Subcutaneous abdominal adipose tissue (tissue), 5 donors: ENCODE results near the gene LIN7C.
"Not testable (repeated sequence)": the region's sequence is repeated elsewhere in the genome, so short reads cannot be mapped to it uniquely, and the experiment has no call there.

Experiments
- H3K27ac ChIP-seq: one replicate; pipeline ENCODE4 v1.7.0; 2013; ENCODE audit warnings: low read depth, mild to moderate bottlenecking, inconsistent platforms, low read length, moderate library complexity
- H3K27me3 ChIP-seq, 5 donors: one replicate each; pipeline ENCODE4 v1.7.0; 2013; ENCODE audit warnings: low read length in 5 of 5, inconsistent platforms in 1 of 5; ENCODE audit not compliant: control insufficient read depth in 5 of 5, insufficient read depth in 4 of 5
- H3K36me3 ChIP-seq, 5 donors: one replicate each; pipeline ENCODE4 v1.7.0; 2013; ENCODE audit warnings: low read length in 5 of 5; ENCODE audit not compliant: control insufficient read depth in 5 of 5, insufficient read depth in 5 of 5
- H3K4me1 ChIP-seq, 5 donors: one replicate each; pipeline ENCODE4 v1.7.0; 2013; ENCODE audit warnings: low read length in 5 of 5, mild to moderate bottlenecking in 3 of 5, moderate library complexity in 1 of 5; ENCODE audit not compliant: control insufficient read depth in 5 of 5, insufficient read depth in 5 of 5
- H3K4me3 ChIP-seq, 5 donors: one replicate each; pipeline ENCODE4 v1.7.0; 2013; ENCODE audit warnings: low read length in 5 of 5, low read depth in 1 of 5
- H3K9ac ChIP-seq, 5 donors: one replicate each; pipeline ENCODE4 v1.7.0; 2013; ENCODE audit warnings: low read length in 5 of 5, mild to moderate bottlenecking in 4 of 5, moderate library complexity in 3 of 5
- H3K9me3 ChIP-seq, 5 donors: one replicate each; pipeline ENCODE4 v1.7.0; 2013; ENCODE audit warnings: low read length in 5 of 5; ENCODE audit not compliant: control insufficient read depth in 5 of 5
- donor health status: healthy.
- donor health status: healthy.
- donor health status: healthy.
- donor health status: healthy.
- donor health status: healthy.

LIN7C gene

DNA sequence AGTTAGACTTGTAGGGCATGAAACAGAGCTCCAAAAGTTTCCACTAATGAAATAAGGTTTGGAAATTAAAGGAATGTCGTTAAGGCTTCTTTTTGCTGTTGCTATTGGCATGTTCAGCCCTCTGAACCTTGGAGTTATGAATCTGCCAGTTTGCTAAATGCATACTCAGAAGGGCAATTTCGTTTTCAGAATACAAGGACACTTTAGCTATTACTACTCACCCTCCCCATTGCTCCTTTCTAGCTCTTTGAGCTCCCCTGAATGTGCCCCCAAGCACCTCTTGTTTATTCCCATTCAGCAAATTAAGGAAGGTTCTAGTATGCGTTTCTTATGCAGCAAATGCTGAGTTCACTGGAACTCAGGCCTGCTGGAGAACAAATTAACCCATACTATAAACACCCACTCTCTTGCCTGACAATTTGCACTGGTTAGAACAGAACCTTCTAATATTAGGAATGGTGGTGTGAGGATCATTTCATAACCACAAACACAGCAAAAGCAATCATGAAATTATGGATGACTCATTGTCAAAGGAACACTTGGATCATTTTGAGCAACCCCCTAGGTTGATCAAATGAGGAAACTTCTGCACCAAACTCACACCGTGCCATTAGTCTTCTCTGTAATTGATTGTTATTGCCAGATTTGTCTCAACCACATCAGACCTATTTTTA lies 26.2 kb upstream of the LIN7C start:
- Histone ChIP-seq H3K27ac (no peak overlapping the region), H3K36me3 (no peaks in the 10 kb centered on the region), H3K4me1 (no peaks in the 10 kb centered on the region), H3K9ac (no peak overlapping the region), H3K9me3 (no peaks in the 10 kb centered on the region), H3K4me3 (no peak overlapping the region), H3K27me3 (no peaks in the 10 kb centered on the region)

DNA sequence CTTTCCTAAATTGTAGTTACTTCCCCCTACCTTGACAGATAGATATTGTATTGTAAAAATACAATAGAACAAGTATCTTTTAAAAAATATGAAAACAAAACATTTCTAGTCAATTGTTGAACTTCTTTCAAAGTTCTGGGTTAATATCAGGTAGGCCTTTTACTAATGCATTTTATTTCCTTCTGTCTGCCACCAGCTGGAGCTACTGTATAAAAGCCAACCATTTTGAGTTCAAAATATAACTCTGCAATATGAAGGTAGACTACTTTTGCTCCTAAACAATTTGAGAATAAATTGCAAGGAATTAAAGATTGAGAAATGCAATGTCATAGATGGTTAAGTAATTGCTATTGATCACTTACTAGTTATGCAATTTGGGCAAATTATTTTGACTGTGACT lies 22.1 kb upstream of the LIN7C start:
- Histone ChIP-seq H3K36me3 (no peaks in the 10 kb centered on the region), H3K4me1 (no peaks in the 10 kb centered on the region), H3K9me3 (no peaks in the 10 kb centered on the region), H3K27me3 (no peaks in the 10 kb centered on the region), H3K9ac (no peak overlapping the region), H3K4me3 (no peak overlapping the region), H3K27ac (no peak overlapping the region)

DNA sequence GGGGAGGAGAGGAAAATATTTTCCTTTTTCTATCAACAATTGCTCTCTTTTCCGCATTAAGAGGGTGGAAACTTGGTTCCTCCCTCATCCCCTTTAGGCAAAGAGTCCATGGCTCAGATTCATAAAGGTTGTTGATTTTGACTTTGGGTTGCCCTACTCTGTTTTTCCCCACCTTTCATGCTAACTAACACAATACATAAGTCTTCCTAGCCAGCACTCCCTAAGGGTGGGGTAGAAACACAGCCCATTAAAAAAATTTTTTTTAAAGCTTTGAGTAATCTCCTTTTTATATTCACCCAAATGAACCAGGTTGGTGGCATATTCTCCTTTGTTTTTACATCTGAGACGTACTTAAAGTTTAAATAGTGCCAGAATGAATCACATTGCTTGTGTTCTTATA lies 20.0 kb upstream of the LIN7C start:
- Histone ChIP-seq H3K9me3 (no peaks in the 10 kb centered on the region), H3K36me3 (no peaks in the 10 kb centered on the region), H3K9ac (no peak overlapping the region), H3K27ac (no peak overlapping the region), H3K27me3 (no peaks in the 10 kb centered on the region), H3K4me3 (no peak overlapping the region), H3K4me1 (no peaks in the 10 kb centered on the region)

- Histone ChIP-seq H3K36me3 (no peaks in the 10 kb centered on the region), H3K4me1 (no peaks in the 10 kb centered on the region)
These were observed 19.4 kb upstream of the LIN7C start for GRCh38 chr11:27525824-27526516.

GRCh38 chr11:27524155-27524554 lies 17.6 kb upstream of the LIN7C start:
- H3K4me3 ChIP-seq: no peak overlapping the region
- H3K27ac ChIP-seq: no peak overlapping the region
- no peaks in the 10 kb centered on the region for H3K36me3 ChIP-seq
- no peaks in the 10 kb centered on the region for H3K27me3 ChIP-seq
- no peak overlapping the region for H3K9ac ChIP-seq
- no peaks in the 10 kb centered on the region for H3K9me3 ChIP-seq
- no peaks in the 10 kb centered on the region for H3K4me1 ChIP-seq

More at GRCh38 chr11:27525824-27526516, 19.4 kb upstream of the LIN7C start:
- Histone ChIP-seq H3K9me3 (no peaks in the 10 kb centered on the region), H3K27me3 (no peaks in the 10 kb centered on the region), H3K27ac (no peak overlapping the region), H3K9ac (no peak overlapping the region), H3K4me3 (no peak overlapping the region)

- no peaks in the 10 kb centered on the region for H3K4me1 ChIP-seq
- no peak overlapping the region for H3K4me3 ChIP-seq
- no peaks in the 10 kb centered on the region for H3K9me3 ChIP-seq
- H3K27ac ChIP-seq: no peak overlapping the region
- no peaks in the 10 kb centered on the region for H3K27me3 ChIP-seq
- H3K9ac ChIP-seq: no peak overlapping the region
- H3K36me3 ChIP-seq: no peaks in the 10 kb centered on the region
These were observed 13.7 kb upstream of the LIN7C start for GRCh38 chr11:27520226-27520625.

DNA sequence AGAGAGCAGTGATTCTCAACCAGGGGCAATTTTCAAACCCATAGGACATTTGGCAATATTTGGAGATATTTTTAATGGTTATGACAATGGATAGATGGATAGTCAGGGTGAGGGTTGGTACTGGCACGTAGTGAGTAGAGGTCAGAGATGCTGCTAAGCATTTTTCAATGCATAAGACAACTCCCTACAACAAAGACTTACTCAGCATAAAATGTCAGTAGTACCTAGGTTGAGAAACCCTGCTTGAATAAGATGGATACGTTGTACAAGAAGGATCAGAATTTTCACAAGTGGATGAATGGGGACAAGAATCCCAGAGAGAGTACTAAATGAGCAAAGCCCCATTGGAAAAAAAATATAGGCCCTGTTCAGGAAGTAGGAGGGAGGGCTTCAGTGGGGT lies 11.9 kb upstream of the LIN7C start:
- Histone ChIP-seq H3K9me3 (peaks cover 0 to 7% (median 0%) of the 10 kb centered on the region in 5 donors), H3K4me1 (peaks cover 0 to 11% (median 8%) of the 10 kb centered on the region in 5 donors), H3K27me3 (no peaks in the 10 kb centered on the region), H3K9ac (no peak overlapping the region), H3K27ac (no peak overlapping the region), H3K36me3 (no peaks in the 10 kb centered on the region), H3K4me3 (no peak overlapping the region)

- H3K9me3 ChIP-seq, H3K27me3 ChIP-seq, H3K36me3 ChIP-seq, H3K9ac ChIP-seq, H3K4me3 ChIP-seq, H3K27ac ChIP-seq: not testable (repeated sequence)
- H3K4me1 ChIP-seq: peaks cover 0 to 11% (median 8%) of the 10 kb centered on the region in 5 donors
These were observed 10.9 kb upstream of the LIN7C start for GRCh38 chr11:27517490-27517889.

DNA sequence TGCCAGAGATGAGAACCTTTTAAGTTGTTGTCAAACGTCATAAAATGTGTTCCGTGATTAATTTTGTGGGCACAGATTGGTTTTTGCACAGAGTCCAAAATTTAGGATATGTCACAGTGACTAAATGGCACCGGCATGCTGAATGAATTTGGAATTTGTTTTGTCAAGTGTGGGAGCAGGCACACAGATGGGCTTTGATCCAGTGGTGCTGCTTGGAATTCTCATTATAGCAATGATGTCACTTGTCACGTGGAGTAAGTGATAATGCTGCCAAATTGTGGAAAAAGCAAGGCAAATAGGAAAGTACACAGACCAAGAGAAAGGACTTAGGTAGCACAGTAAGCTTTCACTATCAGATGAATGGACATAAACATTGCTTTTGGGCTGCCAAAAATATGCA lies 8.0 kb upstream of the LIN7C start:
- no peak overlapping the region for H3K9ac ChIP-seq
- no peak overlapping the region for H3K27ac ChIP-seq
- peaks cover 0 to 16% (median 8%) of the 10 kb centered on the region in 5 donors for H3K4me1 ChIP-seq
- H3K36me3 ChIP-seq: no peaks in the 10 kb centered on the region
- peaks cover 0 to 7% (median 0%) of the 10 kb centered on the region in 5 donors for H3K9me3 ChIP-seq
- H3K4me3 ChIP-seq: peak overlapping the region in 1 of 5 donors; percentile 24
- H3K27me3 ChIP-seq: no peaks in the 10 kb centered on the region

DNA sequence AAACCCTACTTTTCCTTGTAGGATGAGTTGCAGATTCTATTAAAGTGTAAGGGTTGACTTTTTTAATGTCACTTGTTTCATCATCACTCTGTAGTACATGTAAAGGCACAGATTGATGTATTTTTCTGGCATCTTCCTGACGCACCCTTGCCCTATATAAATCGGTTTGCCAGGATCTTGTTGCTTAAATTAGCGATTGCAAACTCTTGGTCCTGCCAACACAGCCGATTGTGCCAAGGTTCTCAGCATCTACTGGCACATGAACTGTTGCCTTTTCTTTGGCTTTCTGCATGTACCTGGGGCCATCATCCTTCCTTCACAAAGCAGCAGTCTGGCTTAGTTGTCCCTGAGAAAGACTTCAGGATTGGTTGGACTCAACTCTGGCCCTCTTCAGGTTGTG lies 7.5 kb upstream of the LIN7C start:
- no peak overlapping the region for H3K27ac ChIP-seq

More for the DNA sequence above, 7.5 kb upstream of the LIN7C start:
- no peak overlapping the region for H3K9ac ChIP-seq
- H3K27me3 ChIP-seq: no peaks in the 10 kb centered on the region
- peaks cover 0 to 7% (median 0%) of the 10 kb centered on the region in 5 donors for H3K9me3 ChIP-seq
- H3K4me3 ChIP-seq: no peak overlapping the region
- H3K4me1 ChIP-seq: peaks cover 0 to 16% (median 8%) of the 10 kb centered on the region in 5 donors
- no peaks in the 10 kb centered on the region for H3K36me3 ChIP-seq
